ENCODE results near the gene PRKAR1A.
"Not testable (repeated sequence)": the region's sequence is repeated elsewhere in the genome, so short reads cannot be mapped to it uniquely, and the experiment has no call there.

GRCh38 chr17:68517605-68518004, 5.4 kb downstream of the PRKAR1A start:
- TF ChIP-seq POLR2A, EP300 (IDR thresholded peaks at IDR 0.05): not testable (repeated sequence)
